Thyroid gland (tissue), 4 donors: ENCODE measurements around the gene CMSS1. TPM values are rescaled to one million over a fixed set of nuclear protein-coding genes. Genes with fewer than 3 reads are reported as not detected.
"Not testable (repeated sequence)": the region's sequence is repeated elsewhere in the genome, so short reads cannot be mapped to it uniquely, and the experiment has no call there.

Experiments used
- DNase-seq, 2 donors: peaks; one replicate each; pipeline ENCODE4 v3.0.0-alpha.2; 2019
- H3K27ac ChIP-seq, 3 donors: fragments of 200-600 bp; sonication (generic); 1 replicate in 2 of 3; 2 replicates in 1 of 3; pipeline ENCODE4 v1.5.1; 2016 to 2019; ENCODE audit warnings: mild to moderate bottlenecking in 1 of 3, moderate library complexity in 1 of 3
- H3K27me3 ChIP-seq: fragments of 200-600 bp; sonication (generic); one replicate; pipeline ENCODE4 v1.5.1; 2019
- H3K36me3 ChIP-seq, 2 donors: fragments of 200-600 bp; sonication (generic); one replicate each; pipeline ENCODE4 v1.5.1; 2016 to 2019
- H3K4me1 ChIP-seq, 2 donors: fragments of 200-600 bp; sonication (generic); one replicate each; pipeline ENCODE4 v1.5.1; 2017 to 2019
- H3K4me3 ChIP-seq, 3 donors: fragments of 200-600 bp; sonication (generic); replicated peaks in 1 of 3; 1 replicate in 2 of 3; 2 replicates in 1 of 3; pipeline ENCODE4 v1.5.1; 2016; ENCODE audit warnings: mild to moderate bottlenecking in 1 of 3
- H3K9me3 ChIP-seq: fragments of 200-600 bp; sonication (generic); one replicate; pipeline ENCODE4 v1.5.1; 2017
- POLR2A ChIP-seq, 2 donors: fragments of 450-650 bp; IDR thresholded peaks; one replicate each; pipeline ENCODE4 v1.6.1; 2017; ENCODE audit warnings: antibody characterized with exemption in 2 of 2, mild to moderate bottlenecking in 2 of 2, moderate library complexity in 1 of 2
- WGBS, 2 donors: methylation state at CpG; one replicate each; pipeline ENCODE4 v1.1.5; 2017; 5-methylcytosine and 5-hydroxymethylcytosine counted together
- intact Hi-C: fragments of 100-400 bp; cut with DNase I; formaldehyde crosslinking; loops from one replicate; pipeline ENCODE4 v1.15.1; 2023
- total RNA-seq, 4 donors: library from RNA; depleted of rRNA; stranded (reverse); fragments of >200 nt; gene quantifications; one replicate each; pipeline ENCODE4 v1.2.3, GENCODE V29; 2016
- TF ChIP-seq, protein P1 (sequence below), 6 experiments: fragments of 200-600 bp in 3 of 6; fragments of 450-650 bp in 3 of 6; sonication (generic) in 3 of 6; IDR thresholded peaks; one replicate each; pipeline ENCODE4 v1.5.1; 2016 to 2019; ENCODE audit warnings: antibody characterized with exemption in 6 of 6, mild to moderate bottlenecking in 2 of 6, inconsistent platforms in 1 of 6, moderate library complexity in 1 of 6

The CMSS1 gene
- total RNA-seq, 4 donors from 2014 or later, result 7.7 to 15.0 (median 12.9) TPM

DNA sequence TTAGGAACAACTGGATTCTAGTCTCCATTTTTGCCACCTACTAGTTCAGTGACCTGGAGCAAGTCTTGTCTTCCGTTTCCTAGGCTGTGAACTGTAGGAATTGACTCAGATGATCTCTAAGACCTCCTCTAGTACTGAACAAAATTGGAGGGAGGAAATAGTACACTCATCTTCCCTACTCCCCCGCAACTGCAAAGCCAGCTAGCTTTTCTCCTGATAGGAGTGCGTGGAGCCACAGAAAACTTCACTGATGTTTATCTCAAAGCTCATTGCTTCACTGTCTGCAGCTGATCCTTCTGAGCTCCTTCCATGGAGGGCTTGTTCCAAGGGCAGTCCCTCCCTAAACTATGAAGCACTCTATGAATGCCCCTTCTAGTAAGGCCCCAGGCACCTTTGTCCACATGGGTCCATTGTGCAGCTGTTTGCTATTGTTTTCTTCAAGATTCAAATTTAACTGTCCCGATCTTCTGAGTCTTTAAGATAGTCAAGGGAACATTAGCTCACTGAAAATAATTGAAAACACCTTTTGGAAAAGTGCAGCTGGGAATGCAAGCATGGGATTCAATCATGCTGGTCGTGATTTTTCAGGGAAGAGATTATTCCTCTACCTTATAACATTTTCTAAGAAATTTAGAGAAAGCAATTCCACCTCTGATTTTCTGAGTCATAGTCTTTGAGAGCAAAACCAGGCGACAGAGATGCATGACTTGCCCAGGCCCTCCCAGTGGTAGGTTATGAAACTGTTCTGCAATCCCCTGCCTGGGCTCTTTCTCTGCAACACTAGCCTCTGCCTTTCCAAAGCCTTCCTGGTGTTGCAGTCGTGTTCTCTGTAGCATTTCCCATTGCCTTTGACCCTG lies 272.4 kb downstream of the CMSS1 start:
- DNase-seq, result no peak
- Histone ChIP-seq H3K36me3 (no peaks in the 10 kb centered on the region), H3K27me3 (no peaks in the 10 kb centered on the region), H3K4me3 (no peak overlapping the region), H3K27ac (no peak overlapping the region), H3K9me3 (no peaks in the 10 kb centered on the region), H3K4me1 (peaks cover 3 to 11% of the 10 kb centered on the region in 2 donors)
- 85 to 88% methylated on average over 7 of the region's 7 CpGs for WGBS, 2 donors
- no peak for TF ChIP-seq POLR2A (IDR thresholded peaks at IDR 0.05)
- TF ChIP-seq, protein P1, sequence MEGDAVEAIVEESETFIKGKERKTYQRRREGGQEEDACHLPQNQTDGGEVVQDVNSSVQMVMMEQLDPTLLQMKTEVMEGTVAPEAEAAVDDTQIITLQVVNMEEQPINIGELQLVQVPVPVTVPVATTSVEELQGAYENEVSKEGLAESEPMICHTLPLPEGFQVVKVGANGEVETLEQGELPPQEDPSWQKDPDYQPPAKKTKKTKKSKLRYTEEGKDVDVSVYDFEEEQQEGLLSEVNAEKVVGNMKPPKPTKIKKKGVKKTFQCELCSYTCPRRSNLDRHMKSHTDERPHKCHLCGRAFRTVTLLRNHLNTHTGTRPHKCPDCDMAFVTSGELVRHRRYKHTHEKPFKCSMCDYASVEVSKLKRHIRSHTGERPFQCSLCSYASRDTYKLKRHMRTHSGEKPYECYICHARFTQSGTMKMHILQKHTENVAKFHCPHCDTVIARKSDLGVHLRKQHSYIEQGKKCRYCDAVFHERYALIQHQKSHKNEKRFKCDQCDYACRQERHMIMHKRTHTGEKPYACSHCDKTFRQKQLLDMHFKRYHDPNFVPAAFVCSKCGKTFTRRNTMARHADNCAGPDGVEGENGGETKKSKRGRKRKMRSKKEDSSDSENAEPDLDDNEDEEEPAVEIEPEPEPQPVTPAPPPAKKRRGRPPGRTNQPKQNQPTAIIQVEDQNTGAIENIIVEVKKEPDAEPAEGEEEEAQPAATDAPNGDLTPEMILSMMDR (IDR thresholded peaks at IDR 0.05), result no peak
- intact Hi-C loops, result no loop called here

DNA sequence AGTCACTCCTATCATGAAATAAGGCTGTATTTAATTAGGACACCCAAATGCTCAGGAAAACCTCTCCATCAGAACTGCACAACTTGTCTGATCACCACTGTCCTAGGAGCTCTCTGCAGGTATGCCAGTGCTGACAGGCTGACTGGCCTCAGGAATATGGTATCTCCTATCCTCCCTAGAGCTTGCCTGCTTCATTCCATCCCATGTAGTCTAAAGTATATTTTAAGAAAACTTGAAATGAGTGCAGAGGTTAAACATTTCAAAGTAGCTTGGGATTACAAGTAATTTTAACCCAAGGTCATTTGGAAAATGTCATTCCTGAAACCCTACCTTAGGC lies 273.0 kb downstream of the CMSS1 start:
- TF ChIP-seq, protein P1 (IDR thresholded peaks at IDR 0.05), result no peak
- no peak for TF ChIP-seq POLR2A (IDR thresholded peaks at IDR 0.05)
- H3K36me3 ChIP-seq, result no peaks in the 10 kb centered on the region
- H3K27me3 ChIP-seq, result no peaks in the 10 kb centered on the region
- intact Hi-C loops, result no loop called here
- no peaks in the 10 kb centered on the region for H3K9me3 ChIP-seq
- H3K4me1 ChIP-seq, result peaks cover 3 to 8% of the 10 kb centered on the region in 2 donors
- H3K4me3 ChIP-seq, result no peak overlapping the region
- no peak overlapping the region for H3K27ac ChIP-seq
- DNase-seq, result no peak

DNA sequence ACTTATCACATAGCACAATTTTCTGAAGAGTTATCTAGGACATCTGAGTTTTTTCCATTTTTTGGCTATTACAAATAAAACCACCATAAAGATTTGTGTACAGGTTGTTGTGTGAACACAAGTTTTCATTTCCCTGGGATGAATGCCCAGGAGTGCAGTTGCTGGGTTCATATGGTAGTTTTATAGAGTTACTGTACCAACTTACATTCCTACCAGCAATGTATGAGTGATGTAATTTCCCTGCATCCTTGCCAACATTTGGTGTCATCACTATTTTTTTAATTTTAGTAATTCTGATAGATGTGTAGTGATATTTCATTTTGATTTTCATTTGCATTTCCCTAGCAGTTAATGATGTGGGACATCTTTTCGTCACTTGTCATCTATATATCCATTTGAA lies 276.2 kb downstream of the CMSS1 start:
- Histone ChIP-seq H3K36me3 (no peaks in the 10 kb centered on the region), H3K27me3 (no peaks in the 10 kb centered on the region), H3K4me3 (no peak overlapping the region), H3K9me3 (no peaks in the 10 kb centered on the region), H3K4me1 (peaks cover 16 to 21% of the 10 kb centered on the region in 2 donors), H3K27ac (no peak overlapping the region)
- no peak for DNase-seq
- intact Hi-C loops, result no loop called here
- WGBS, 2 donors, result 94 to 100% methylated on average over 1 of the region's 1 CpG
- TF ChIP-seq, protein P1 (IDR thresholded peaks at IDR 0.05), result no peak
- TF ChIP-seq POLR2A (IDR thresholded peaks at IDR 0.05), result no peak

DNA sequence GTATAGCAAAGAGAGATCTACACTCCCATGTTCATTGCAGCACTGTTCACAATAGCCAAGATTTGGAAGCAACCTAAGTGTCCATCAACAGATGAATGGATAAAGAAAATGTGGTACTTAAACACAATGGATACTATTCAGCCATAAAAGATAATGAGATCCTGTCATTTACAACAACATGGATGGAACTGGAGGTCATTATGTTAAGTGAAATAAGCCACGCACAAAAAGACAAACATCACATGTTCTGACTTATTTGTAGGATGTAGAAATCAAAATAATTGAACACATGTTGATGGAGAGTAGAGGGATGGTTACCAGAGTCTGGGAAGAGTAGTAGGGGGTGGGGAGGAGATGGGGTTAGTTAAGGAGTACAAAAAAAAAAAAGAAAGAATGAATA lies 278.6 kb downstream of the CMSS1 start:
- H3K9me3 ChIP-seq, H3K27me3 ChIP-seq, H3K4me3 ChIP-seq, H3K27ac ChIP-seq, intact Hi-C loops, H3K36me3 ChIP-seq, DNase-seq: not testable (repeated sequence)
- peaks cover 32 to 36% of the 10 kb centered on the region in 2 donors for H3K4me1 ChIP-seq
- WGBS, 2 donors, result 98 to 100% methylated on average over 1 of the region's 1 CpG

DNA sequence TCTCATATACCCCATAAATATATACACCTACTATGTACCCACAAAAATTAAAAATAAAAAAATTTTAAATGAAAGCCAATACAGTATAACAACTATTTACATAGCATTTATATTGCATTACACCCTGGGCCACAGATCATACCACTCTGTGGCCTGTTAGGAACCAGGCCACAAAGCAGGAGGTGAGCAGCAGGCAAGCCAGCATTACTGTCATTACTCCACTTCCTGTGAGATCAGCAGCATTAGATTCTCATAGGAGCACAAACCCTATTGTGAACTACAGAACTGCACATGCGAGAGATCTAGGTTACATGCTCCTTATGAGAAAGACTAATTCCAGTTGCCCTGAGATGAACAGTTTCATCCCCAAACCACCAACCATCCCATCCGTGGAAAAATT lies 279.2 kb downstream of the CMSS1 start:
- H3K9me3 ChIP-seq, result no peaks in the 10 kb centered on the region
- DNase-seq, result no peak
- peaks cover 32 to 36% of the 10 kb centered on the region in 2 donors for H3K4me1 ChIP-seq
- H3K27ac ChIP-seq, result peak overlapping the region; percentile 81 to 90 (median 82)
- no peaks in the 10 kb centered on the region for H3K36me3 ChIP-seq
- no peak overlapping the region for H3K4me3 ChIP-seq
- intact Hi-C loops, result no loop called here
- no peaks in the 10 kb centered on the region for H3K27me3 ChIP-seq
- no peak for TF ChIP-seq POLR2A (IDR thresholded peaks at IDR 0.05)
- TF ChIP-seq, protein P1 (IDR thresholded peaks at IDR 0.05), result no peak
- 88 to 96% methylated on average over 2 of the region's 2 CpGs for WGBS, 2 donors
